A673 (cell line): ENCODE data around the gene NLK. TPM values are rescaled to one million over a fixed set of nuclear protein-coding genes. Genes with fewer than 3 reads are reported as not detected.

Experiments used
- BruUV-seq: library from RNA; stranded (reverse); fragments of 400-500 nt; replicated peaks from 2 replicates; lab custom pipeline; 2021; lab: Mats Ljungman, UMichigan
- CTCF ChIA-PET: fragments of 300-600 bp; sonication (Branson Sonifier 250); formaldehyde crosslinking; loops from one replicate; lab custom pipeline; 2022; ENCODE audit warnings: antibody characterized with exemption; lab: Charles Lee
- POLR2A ChIA-PET: fragments of 300-600 bp; sonication (Branson Sonifier 250); formaldehyde crosslinking; loops from one replicate; lab custom pipeline; 2022; ENCODE audit warnings: antibody characterized with exemption; ENCODE audit not compliant: low non-redundant PET; lab: Charles Lee
- DNase-seq: peaks from one replicate; pipeline ENCODE4 v3.0.0-alpha.2; 2015; ENCODE audit warnings: low spot score
- H3K27ac ChIP-seq: fragments of 200-600 bp; sonication (generic); 2 replicates; pipeline ENCODE4 v1.5.1; 2016; ENCODE audit warnings: mixed run types, low read depth, mild to moderate bottlenecking, mixed read lengths, antibody characterized with exemption, low read length; ENCODE audit not compliant: poor library complexity, severe bottlenecking
- H3K27me3 ChIP-seq: fragments of 200-600 bp; sonication (generic); replicated peaks from 2 replicates; pipeline ENCODE4 v1.6.1; 2017; ENCODE audit warnings: mixed run types, low read depth, mild to moderate bottlenecking, mixed read lengths, antibody characterized with exemption, low read length; ENCODE audit not compliant: insufficient read depth, poor library complexity
- H3K36me3 ChIP-seq: fragments of 200-600 bp; sonication (generic); 2 replicates; pipeline ENCODE4 v1.6.1; 2016; ENCODE audit warnings: mixed run types, mild to moderate bottlenecking, mixed read lengths, antibody characterized with exemption, low read length; ENCODE audit not compliant: insufficient read depth, poor library complexity, severe bottlenecking
- H3K4me1 ChIP-seq: fragments of 200-600 bp; sonication (generic); 2 replicates; pipeline ENCODE4 v1.6.1; 2017; ENCODE audit warnings: mixed run types, mild to moderate bottlenecking, mixed read lengths, antibody characterized with exemption, low read length; ENCODE audit not compliant: insufficient read depth, poor library complexity, severe bottlenecking
- H3K4me3 ChIP-seq: fragments of 200-600 bp; sonication (generic); 2 replicates; pipeline ENCODE4 v1.5.1; 2016; ENCODE audit warnings: low read depth, mixed run types, mild to moderate bottlenecking, mixed read lengths, low read length; ENCODE audit not compliant: poor library complexity, severe bottlenecking
- H3K9me3 ChIP-seq: fragments of 200-600 bp; sonication (generic); 2 replicates; pipeline ENCODE4 v1.6.1; 2016; ENCODE audit warnings: mixed run types, low read depth, mild to moderate bottlenecking, mixed read lengths, antibody characterized with exemption, low read length; ENCODE audit not compliant: poor library complexity, severe bottlenecking
- CTCF ChIP-seq: fragments of 300-800, 200-600 bp; sonication (generic); conservative IDR thresholded peaks from 2 replicates; pipeline ENCODE4 v1.5.1; 2017; ENCODE audit warnings: low read depth, mild to moderate bottlenecking, antibody characterized with exemption, low read length, moderate library complexity, mixed read lengths
- EZH2 ChIP-seq: fragments of 200-600 bp; sonication (generic); IDR thresholded peaks from 2 replicates; pipeline ENCODE4 v1.6.1; 2017; ENCODE audit warnings: borderline replicate concordance, low read depth, mild to moderate bottlenecking, mixed read lengths, antibody characterized with exemption, low read length; ENCODE audit not compliant: poor library complexity, severe bottlenecking
- intact Hi-C: fragments of 100-400 bp; cut with micrococcal nuclease; formaldehyde crosslinking; loops from one replicate; pipeline ENCODE4 v1.10.0; 2022; ENCODE audit not compliant: unreplicated experiment
- total RNA-seq: library from RNA; stranded (reverse); gene quantifications from 2 replicates; pipeline ENCODE4 v1.2.3, GENCODE V29; 2021

The NLK gene
- total RNA-seq, 1 experiment from 2014 or later: 23.8 TPM

DNA sequence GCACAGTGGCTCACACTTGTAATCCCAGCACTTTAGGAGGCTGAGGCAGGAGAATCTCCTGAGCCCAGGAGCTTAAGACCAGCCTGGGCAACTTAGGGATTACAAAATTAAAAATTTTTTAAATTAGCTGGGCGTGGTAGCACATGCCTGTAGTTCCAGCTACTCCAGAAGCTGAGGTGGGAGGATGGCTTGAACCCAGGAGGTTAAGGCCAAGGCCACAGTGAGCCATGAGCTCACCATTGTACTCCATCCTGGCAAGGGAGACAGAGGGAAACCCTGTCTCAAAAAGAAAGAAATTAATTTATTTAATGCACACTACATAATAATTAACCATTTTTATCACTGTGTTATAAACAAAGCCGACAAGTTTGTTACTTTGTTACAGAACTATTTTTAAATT lies 145.5 kb downstream of the NLK start:
- Histone ChIP-seq H3K27me3 (no peaks in the 10 kb centered on the region), H3K4me1 (no peaks in the 10 kb centered on the region), H3K4me3 (no peak overlapping the region), H3K9me3 (no peaks in the 10 kb centered on the region), H3K27ac (no peak overlapping the region), H3K36me3 (peaks cover 18% of the 10 kb centered on the region)
- ChIA-PET POLR2A (no interaction called here), CTCF (no interaction called here)
- DNase-seq: no peak
- BruUV-seq: no TSS peak
- TF ChIP-seq EZH2 (no peak), CTCF (no peak)
- intact Hi-C loops: no loop called here

GRCh38 chr17:28188841-28189263 lies 146.4 kb downstream of the NLK start:
- ChIA-PET CTCF (no interaction called here), POLR2A (no interaction called here)
- Histone ChIP-seq H3K4me1 (no peaks in the 10 kb centered on the region), H3K36me3 (peaks cover 18% of the 10 kb centered on the region), H3K4me3 (no peak overlapping the region), H3K9me3 (no peaks in the 10 kb centered on the region), H3K27ac (no peak overlapping the region), H3K27me3 (no peaks in the 10 kb centered on the region)
- intact Hi-C loops: no loop called here
- DNase-seq: no peak
- BruUV-seq: no TSS peak
- TF ChIP-seq EZH2 (no peak), CTCF (no peak)

- ChIA-PET CTCF (no interaction called here), POLR2A (no interaction called here)
- Histone ChIP-seq H3K27me3 (no peaks in the 10 kb centered on the region), H3K9me3 (no peaks in the 10 kb centered on the region), H3K4me1 (no peaks in the 10 kb centered on the region), H3K36me3 (peaks cover 15% of the 10 kb centered on the region), H3K4me3 (no peak overlapping the region), H3K27ac (no peak overlapping the region)
- intact Hi-C loops: no loop called here
- DNase-seq: no peak
- TF ChIP-seq EZH2: no peak
- no TSS peak for BruUV-seq
Observed at GRCh38 chr17:28189667-28190066, 147.2 kb downstream of the NLK start.

- DNase-seq: no peak
- POLR2A ChIA-PET: no interaction called here
- Histone ChIP-seq H3K4me3 (no peak overlapping the region), H3K9me3 (no peaks in the 10 kb centered on the region), H3K36me3 (peaks cover 4% of the 10 kb centered on the region), H3K4me1 (no peaks in the 10 kb centered on the region), H3K27me3 (no peaks in the 10 kb centered on the region), H3K27ac (no peak overlapping the region)
- BruUV-seq: no TSS peak
- CTCF ChIA-PET: no interaction called here
- no peak for TF ChIP-seq EZH2
- TF ChIP-seq CTCF: no peak
- intact Hi-C loops: no loop called here
Observed at GRCh38 chr17:28191018-28191417, 148.5 kb downstream of the NLK start.
